NCI-H460 (cell line): ENCODE measurements around the gene KAZN. TPM values are rescaled to one million over a fixed set of nuclear protein-coding genes. Genes with fewer than 3 reads are reported as not detected.

Experiments
- DNase-seq: peaks from one replicate; pipeline ENCODE4 v3.0.0-alpha.2; 2016; ENCODE audit warnings: low read depth; ENCODE audit errors: extremely low read depth
- total RNA-seq: library from RNA; depleted of rRNA; stranded (reverse); fragments of >200 nt; shearing (Covaris generic); gene quantifications from 2 replicates; pipeline ENCODE4 v1.2.3, GENCODE V29; 2014

The KAZN gene
- total RNA-seq, 1 experiment from 2014 or later, result 1.9 TPM

GRCh38 chr1:15011661-15012060 is 413.2 kb downstream of the KAZN start:
- DNase-seq, result no peak

DNA sequence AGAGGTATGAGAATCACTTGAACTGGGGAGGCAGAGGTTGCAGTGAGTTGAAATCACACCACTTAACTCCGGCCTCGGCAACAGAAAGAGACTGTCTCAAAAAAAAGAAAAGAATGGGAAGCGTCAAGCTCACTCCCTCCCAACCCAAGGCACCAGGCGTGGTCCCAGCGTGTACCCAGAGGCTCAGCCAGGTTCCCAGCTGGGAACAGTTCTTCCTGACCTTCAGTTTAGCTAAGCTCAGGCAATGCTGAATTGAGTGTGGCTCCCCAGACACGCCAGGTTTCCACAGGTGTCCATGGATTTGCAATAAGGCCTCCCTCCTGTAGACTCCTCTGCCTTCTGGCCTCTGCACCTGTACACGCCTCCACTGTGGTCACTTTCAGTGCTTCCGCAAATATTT is 414.3 kb downstream of the KAZN start:
- no peak for DNase-seq

DNA sequence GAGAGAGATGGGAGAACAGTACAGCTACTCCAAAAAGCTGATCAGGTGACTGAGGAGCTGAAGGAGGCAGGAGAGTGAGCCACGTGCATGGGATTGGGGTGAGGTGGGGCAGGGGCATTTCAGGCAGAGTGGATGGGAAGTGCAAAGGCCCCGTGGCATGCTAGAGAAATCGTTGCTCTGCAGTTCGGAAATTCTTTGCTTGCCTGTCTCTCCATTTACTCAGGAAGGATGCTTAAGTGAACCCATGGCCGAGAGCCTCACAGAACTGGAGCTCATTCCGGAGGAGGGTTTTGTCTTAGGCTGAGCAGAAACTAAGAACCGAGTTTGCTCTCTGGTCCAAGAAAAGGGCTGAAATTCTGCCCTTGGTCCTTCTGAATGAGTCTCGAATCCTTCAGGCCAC is 415.3 kb downstream of the KAZN start:
- no peak for DNase-seq

- no peak for DNase-seq
Measured at GRCh38 chr1:15014516-15014915, 416.0 kb downstream of the KAZN start.

DNA sequence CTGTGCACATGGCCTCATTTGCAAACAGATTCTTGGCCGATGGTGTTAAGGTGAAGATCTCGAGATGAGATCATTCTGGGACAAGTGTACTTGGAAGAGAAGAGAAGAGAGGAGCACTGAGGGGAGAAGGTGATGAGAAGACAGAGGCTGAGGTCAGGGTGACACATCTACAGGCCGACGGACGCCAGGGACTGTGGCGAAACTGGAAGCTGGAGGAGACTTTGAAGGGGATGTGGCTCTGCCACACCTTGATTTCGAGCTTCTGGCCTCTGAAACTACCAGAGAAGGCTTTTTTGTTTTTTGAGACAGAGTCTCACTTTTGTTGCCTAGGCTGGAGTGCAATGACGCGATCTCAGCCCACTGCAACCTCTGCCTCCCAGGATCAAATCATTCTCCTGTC is 417.5 kb downstream of the KAZN start:
- DNase-seq, result no peak

DNA sequence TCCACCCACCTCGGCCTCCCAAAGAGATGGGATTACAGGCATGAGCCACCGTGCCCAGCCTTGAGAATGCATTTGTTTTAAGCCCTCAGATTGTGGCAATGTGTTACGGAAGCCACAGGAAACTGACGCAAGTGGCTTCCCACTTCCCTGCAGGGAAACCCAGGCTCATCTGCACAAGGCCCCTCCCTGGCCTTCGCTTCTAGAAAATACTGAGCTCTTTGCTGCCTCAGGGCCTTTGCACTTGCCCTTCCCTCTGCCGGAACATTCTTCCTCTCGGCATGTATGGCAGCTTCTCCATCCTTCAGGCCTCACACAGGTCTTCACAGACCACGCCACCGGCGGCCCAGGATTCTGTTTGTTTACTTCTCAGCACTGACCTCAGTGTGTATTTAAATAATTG is 418.0 kb downstream of the KAZN start:
- DNase-seq, result no peak

GRCh38 chr1:15017120-15017519 is 418.6 kb downstream of the KAZN start:
- no peak for DNase-seq

- no peak for DNase-seq
Measured at GRCh38 chr1:15018767-15019166, 420.3 kb downstream of the KAZN start.

DNA sequence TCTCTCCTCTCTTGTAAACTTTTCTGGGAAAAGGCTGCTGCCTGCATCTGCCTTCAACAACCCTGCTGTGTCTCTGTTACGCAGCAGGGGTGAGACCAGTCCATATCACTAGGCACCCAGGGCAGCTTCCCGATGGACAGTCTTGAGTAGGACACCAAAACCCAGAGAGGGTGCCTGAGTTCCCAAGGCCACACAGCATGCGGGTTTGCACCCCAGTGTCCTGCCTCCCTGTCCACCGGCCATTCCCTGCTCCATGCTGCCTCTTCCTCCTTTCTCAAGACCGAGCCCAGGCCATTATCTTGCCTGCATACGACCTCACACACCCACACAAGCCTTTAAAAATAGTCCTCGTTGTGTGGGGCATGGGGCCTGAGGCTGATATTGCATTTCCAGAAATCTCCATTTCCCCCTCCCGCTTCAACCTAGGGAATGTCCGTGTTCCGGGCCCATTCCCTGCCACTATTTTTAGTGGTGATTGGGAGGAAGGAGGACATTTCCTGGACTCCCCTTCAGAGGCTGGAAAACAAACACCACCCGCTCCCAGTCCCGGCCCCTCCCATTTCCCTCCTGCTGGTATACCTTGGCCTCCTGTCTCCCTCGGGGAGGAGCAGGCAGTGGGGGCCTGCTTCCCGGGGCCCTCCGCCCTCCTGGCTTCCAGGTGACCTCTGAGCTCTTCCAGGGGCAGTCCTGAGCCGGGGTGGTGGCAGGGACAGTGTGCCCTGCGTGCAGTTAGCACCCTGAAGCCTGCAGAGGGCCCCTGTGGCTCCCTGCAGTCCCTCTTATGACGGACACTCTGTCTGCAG is 422.7 kb downstream of the KAZN start:
- DNase-seq, result no peak

GRCh38 chr1:15022048-15022447 is 423.6 kb downstream of the KAZN start:
- no peak for DNase-seq

DNA sequence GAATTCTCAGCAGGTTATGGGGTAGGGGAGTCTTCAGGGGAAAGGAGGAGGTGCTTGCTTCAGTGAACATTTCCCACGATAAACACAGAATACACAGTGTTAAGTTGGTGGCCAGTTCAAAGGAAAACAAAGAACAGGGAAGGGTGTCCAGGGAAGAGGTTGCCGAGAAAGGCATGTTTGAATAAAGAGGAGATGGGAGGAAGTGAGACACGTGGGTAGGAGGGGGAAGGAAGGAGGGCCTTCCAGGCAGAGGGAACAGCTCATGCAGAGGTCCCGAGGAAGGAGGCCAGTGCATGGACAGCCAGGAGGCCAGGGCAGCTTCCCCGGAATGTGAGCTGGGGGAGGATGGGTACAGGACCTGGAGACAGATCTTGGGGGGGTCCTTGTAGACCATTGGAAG is 424.7 kb downstream of the KAZN start:
- no peak for DNase-seq

DNA sequence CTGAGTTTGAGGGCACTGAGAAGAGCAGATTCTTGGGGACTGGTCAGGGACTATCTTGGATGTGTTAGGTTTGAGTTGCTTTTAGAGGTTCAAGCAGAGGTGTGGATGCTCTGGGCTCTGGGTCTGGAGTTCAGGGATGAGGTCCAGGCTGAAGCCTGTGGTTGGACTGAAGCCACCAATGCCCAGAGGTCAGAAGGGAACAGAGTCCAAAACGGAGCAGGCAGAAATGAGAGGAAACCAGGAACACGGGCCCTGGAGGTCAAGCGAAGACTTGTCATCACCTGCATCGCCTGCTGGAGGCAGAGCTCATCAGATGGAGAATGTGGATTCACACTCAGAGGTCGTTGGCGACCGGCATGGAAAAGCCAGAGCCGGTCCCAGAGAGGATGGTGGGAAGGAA is 425.5 kb downstream of the KAZN start:
- no peak for DNase-seq

DNA sequence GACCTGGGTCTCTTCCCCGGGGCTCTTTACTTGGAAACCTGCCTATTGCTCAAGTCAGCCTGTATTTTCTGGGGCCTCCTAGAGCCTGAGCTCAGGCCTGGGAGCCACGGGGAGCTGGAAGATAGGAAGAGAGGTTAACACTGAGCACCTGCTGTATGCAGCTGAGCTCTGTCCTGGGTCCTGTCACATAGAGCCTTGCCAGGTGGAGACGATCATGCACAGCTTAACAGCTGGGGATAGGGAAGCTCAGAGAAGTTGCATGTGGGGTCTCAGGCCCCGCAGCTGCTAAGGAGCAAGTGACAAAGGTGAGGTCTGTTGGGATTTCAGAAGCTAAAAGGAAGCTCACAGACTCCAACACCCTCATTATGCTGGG is 427.6 kb downstream of the KAZN start:
- DNase-seq, result no peak

- DNase-seq, result peak; percentile 34
Measured at GRCh38 chr1:15027515-15027986, 429.1 kb downstream of the KAZN start.

GRCh38 chr1:15028102-15028501 is 429.6 kb downstream of the KAZN start:
- DNase-seq, result no peak

- no peak for DNase-seq
Measured at GRCh38 chr1:15028616-15029015, 430.1 kb downstream of the KAZN start.

- no peak for DNase-seq
Measured at GRCh38 chr1:15029036-15029435, 430.6 kb downstream of the KAZN start.

DNA sequence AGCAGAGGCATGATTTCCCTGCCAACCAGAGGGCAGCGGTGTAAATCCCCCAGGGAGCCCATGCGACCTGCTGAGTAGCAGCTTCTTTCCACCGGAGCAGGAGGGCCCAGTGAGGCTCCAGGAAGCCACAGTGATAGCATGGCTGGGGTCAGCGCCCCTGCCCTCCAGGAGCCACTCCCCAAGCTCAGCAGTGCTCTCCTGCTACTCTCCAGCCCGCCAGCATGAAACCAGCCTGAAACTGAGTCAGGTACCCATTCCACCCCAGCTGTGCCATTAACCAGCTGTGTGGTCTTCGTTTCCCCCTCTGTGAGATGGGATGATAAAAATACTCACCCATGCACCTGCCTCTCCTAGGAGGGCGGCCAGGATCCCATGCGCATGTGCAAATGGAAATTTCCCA is 431.3 kb downstream of the KAZN start:
- DNase-seq, result no peak

DNA sequence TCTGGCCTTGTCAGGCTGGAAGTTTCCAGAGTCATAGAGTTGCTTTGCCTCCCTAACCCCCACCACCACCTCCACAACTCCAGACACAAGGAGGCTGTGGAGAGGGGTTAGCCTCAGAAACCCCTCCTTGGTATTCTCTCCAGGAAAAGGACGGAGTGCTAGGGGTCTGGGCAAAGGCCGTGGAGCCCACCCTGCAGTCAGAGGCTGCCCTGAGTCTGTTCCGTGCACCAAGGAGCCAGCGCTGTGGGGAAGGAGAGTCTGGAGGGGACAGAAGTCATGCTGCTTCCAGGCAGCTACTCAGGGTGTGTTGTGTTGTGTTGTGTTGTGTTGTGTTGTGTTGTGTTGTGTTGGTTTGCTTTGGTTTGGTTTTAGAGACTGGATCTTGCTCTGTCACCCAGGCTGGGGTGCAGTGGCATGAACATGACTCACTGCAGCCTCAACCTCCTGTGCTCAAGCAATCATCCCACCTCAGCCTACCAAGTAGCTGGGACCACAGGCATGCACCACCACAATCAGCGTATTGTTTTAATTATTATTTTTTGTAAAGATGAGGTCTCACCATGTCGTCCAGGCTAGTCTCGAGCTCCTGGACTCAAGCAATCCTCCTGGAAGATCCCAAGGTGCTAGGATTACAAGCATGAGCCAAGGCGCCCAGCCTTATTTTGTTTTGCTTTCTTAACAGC is 432.9 kb downstream of the KAZN start:
- no peak for DNase-seq

DNA sequence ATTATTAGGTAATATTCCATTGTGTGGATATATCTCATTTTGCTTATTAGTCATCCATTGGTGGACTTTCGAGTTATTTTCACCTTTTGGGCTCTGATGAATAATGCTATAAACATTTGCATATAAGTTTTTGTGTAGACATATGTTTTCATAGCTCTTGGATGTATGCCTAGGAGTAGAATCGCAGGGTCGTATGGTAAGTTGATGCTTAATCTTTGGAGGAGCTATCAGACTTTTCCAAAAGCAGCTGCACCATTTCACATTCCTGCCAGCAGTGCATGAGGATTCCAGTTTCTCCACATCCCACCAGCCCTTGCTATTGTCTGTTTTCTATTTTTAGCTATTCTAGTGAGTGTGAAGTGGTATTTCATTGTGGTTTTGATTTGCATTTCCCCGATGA is 434.8 kb downstream of the KAZN start:
- DNase-seq, result no peak

DNA sequence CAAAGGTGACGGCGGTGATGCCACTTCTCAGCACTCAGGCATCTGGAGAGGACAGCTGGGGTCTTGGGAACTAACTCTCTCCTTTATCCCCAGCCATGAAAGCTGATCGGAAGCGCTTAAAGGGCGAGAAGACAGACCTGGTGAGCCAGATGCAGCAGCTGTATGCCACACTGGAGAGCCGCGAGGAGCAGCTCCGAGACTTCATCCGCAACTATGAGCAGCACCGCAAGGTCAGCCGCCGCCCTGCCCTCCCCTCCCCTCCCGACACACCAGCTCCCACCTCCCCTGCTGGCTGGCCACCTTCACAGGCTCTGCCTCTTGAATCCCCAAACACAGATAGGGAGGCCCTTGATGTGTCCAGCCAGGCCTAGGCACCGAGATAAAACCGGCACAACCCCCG is 436.2 kb downstream of the KAZN start:
- DNase-seq, result no peak

GRCh38 chr1:15035236-15035635 is 436.8 kb downstream of the KAZN start:
- no peak for DNase-seq
